Effector memory CD8-positive, alpha-beta T cell (primary cell): ENCODE data around the gene FILIP1L.
"Not testable (repeated sequence)": the region's sequence is repeated elsewhere in the genome, so short reads cannot be mapped to it uniquely, and the experiment has no call there.

Source experiments
- ATAC-seq: fragments of 150-1000 bp; cut with Tn5 transposase; replicated peaks from 2 replicates; pipeline ENCODE4 v1.10.0; 2021; ENCODE audit warnings: mild to moderate bottlenecking, moderate library complexity
- DNase-seq, 3 experiments: peaks; one replicate each; pipeline ENCODE4 v3.0.0; 2021
- H3K27ac Mint-ChIP-seq, 2 donors: one replicate each; pipeline ENCODE4 v1.8.0; 2022; ENCODE audit warnings: mild to moderate bottlenecking in 2 of 2, mixed read lengths in 2 of 2, moderate library complexity in 2 of 2
- H3K27me3 Mint-ChIP-seq, 2 donors: one replicate each; pipeline ENCODE4 v1.8.0; 2022; ENCODE audit warnings: mixed read lengths in 2 of 2
- H3K36me3 Mint-ChIP-seq: one replicate; pipeline ENCODE4 v1.8.0; 2022; ENCODE audit warnings: mild to moderate bottlenecking, moderate library complexity, mixed read lengths; ENCODE audit not compliant: insufficient read depth
- H3K4me1 Mint-ChIP-seq, 2 donors: one replicate each; pipeline ENCODE4 v1.8.0; 2022; ENCODE audit warnings: low read depth in 2 of 2, mixed read lengths in 2 of 2
- H3K4me3 Mint-ChIP-seq, 2 donors: one replicate each; pipeline ENCODE4 v1.8.0; 2022; ENCODE audit warnings: mild to moderate bottlenecking in 2 of 2, mixed read lengths in 2 of 2, moderate library complexity in 2 of 2
- H3K9me3 Mint-ChIP-seq, 2 donors: one replicate each; pipeline ENCODE4 v1.8.0; 2022; ENCODE audit warnings: mixed read lengths in 2 of 2

The FILIP1L gene

GRCh38 chr3:100069472-100069871 lies 44.8 kb downstream of the FILIP1L start:
- H3K27ac Mint-ChIP-seq: no peak overlapping the region
- no peak for DNase-seq
- ATAC-seq: no peak
- H3K9me3 Mint-ChIP-seq: no peaks in the 10 kb centered on the region
- no peaks in the 10 kb centered on the region for H3K27me3 Mint-ChIP-seq
- H3K36me3 Mint-ChIP-seq: no peaks in the 10 kb centered on the region
- H3K4me3 Mint-ChIP-seq: no peak overlapping the region
- H3K4me1 Mint-ChIP-seq: peaks cover 22 to 29% of the 10 kb centered on the region in 2 donors

GRCh38 chr3:100068826-100069225 lies 45.5 kb downstream of the FILIP1L start:
- DNase-seq: peak; percentile 60 to 65 (median 61)
- no peak overlapping the region for H3K4me3 Mint-ChIP-seq

GRCh38 chr3:100067589-100067988 lies 46.7 kb downstream of the FILIP1L start:
- Mint-ChIP-seq H3K27ac (no peak overlapping the region), H3K9me3 (no peaks in the 10 kb centered on the region), H3K27me3 (no peaks in the 10 kb centered on the region), H3K4me1 (peaks cover 8 to 13% of the 10 kb centered on the region in 2 donors), H3K36me3 (no peaks in the 10 kb centered on the region), H3K4me3 (no peak overlapping the region)
- ATAC-seq: no peak
- no peak for DNase-seq

More at GRCh38 chr3:100068826-100069225, 45.5 kb downstream of the FILIP1L start:
- Mint-ChIP-seq H3K4me1 (peaks cover 18 to 26% of the 10 kb centered on the region in 2 donors), H3K9me3 (no peaks in the 10 kb centered on the region), H3K27ac (no peak overlapping the region), H3K27me3 (no peaks in the 10 kb centered on the region), H3K36me3 (no peaks in the 10 kb centered on the region)
- ATAC-seq: peak; percentile 93

GRCh38 chr3:100063929-100064461 lies 50.3 kb downstream of the FILIP1L start:
- ATAC-seq (no peak), DNase-seq (no peak)
- Mint-ChIP-seq H3K27me3 (no peaks in the 10 kb centered on the region), H3K27ac (no peak overlapping the region), H3K4me1 (peaks cover 10 to 11% of the 10 kb centered on the region in 2 donors), H3K36me3 (no peaks in the 10 kb centered on the region), H3K9me3 (no peaks in the 10 kb centered on the region), H3K4me3 (no peak overlapping the region)

- no peak overlapping the region for H3K4me3 Mint-ChIP-seq
- H3K36me3 Mint-ChIP-seq: no peaks in the 10 kb centered on the region
- H3K4me1 Mint-ChIP-seq: peaks cover 7 to 9% of the 10 kb centered on the region in 2 donors
- H3K27ac Mint-ChIP-seq: no peak overlapping the region
- H3K27me3 Mint-ChIP-seq: no peaks in the 10 kb centered on the region
- ATAC-seq (no peak), DNase-seq (no peak)
- H3K9me3 Mint-ChIP-seq: no peaks in the 10 kb centered on the region
These were observed 51.6 kb downstream of the FILIP1L start for GRCh38 chr3:100062665-100063064.

- ATAC-seq (peak; percentile 84), DNase-seq (no peak)
- no peaks in the 10 kb centered on the region for H3K36me3 Mint-ChIP-seq
- H3K9me3 Mint-ChIP-seq: no peaks in the 10 kb centered on the region
- H3K4me1 Mint-ChIP-seq: peaks cover 7 to 9% of the 10 kb centered on the region in 2 donors
- no peaks in the 10 kb centered on the region for H3K27me3 Mint-ChIP-seq
- H3K27ac Mint-ChIP-seq: peak overlapping the region; percentile 39 to 63
- H3K4me3 Mint-ChIP-seq: peak overlapping the region in 1 of 2 donors; percentile 13
These were observed 53.4 kb downstream of the FILIP1L start for GRCh38 chr3:100060685-100061484.

- no peaks in the 10 kb centered on the region for H3K36me3 Mint-ChIP-seq
- no peaks in the 10 kb centered on the region for H3K9me3 Mint-ChIP-seq
- H3K27ac Mint-ChIP-seq: no peak overlapping the region
- H3K27me3 Mint-ChIP-seq: no peaks in the 10 kb centered on the region
- peaks cover 7 to 9% of the 10 kb centered on the region in 2 donors for H3K4me1 Mint-ChIP-seq
- ATAC-seq (no peak), DNase-seq (no peak)
- no peak overlapping the region for H3K4me3 Mint-ChIP-seq
These were observed 54.8 kb downstream of the FILIP1L start for GRCh38 chr3:100059472-100059871.

- H3K27ac Mint-ChIP-seq: no peak overlapping the region
- no peaks in the 10 kb centered on the region for H3K27me3 Mint-ChIP-seq
- H3K36me3 Mint-ChIP-seq: no peaks in the 10 kb centered on the region
- no peak overlapping the region for H3K4me3 Mint-ChIP-seq
- no peak for DNase-seq
- H3K9me3 Mint-ChIP-seq: no peaks in the 10 kb centered on the region
- ATAC-seq: no peak
- H3K4me1 Mint-ChIP-seq: peaks cover 7 to 9% of the 10 kb centered on the region in 2 donors
These were observed 56.4 kb downstream of the FILIP1L start for GRCh38 chr3:100057716-100058575.

- H3K4me3 Mint-ChIP-seq: no peak overlapping the region
- no peaks in the 10 kb centered on the region for H3K9me3 Mint-ChIP-seq
- H3K27ac Mint-ChIP-seq: no peak overlapping the region
- no peaks in the 10 kb centered on the region for H3K4me1 Mint-ChIP-seq
- no peaks in the 10 kb centered on the region for H3K36me3 Mint-ChIP-seq
- DNase-seq (no peak), ATAC-seq (no peak)
- no peaks in the 10 kb centered on the region for H3K27me3 Mint-ChIP-seq
These were observed 60.2 kb downstream of the FILIP1L start for GRCh38 chr3:100053951-100054620.

- not testable (repeated sequence) for H3K36me3 Mint-ChIP-seq, ATAC-seq, H3K4me1 Mint-ChIP-seq, H3K9me3 Mint-ChIP-seq, DNase-seq, H3K27ac Mint-ChIP-seq, H3K27me3 Mint-ChIP-seq, H3K4me3 Mint-ChIP-seq
These were observed 62.8 kb downstream of the FILIP1L start for GRCh38 chr3:100051513-100051912.

GRCh38 chr3:100048248-100048647 lies 66.1 kb downstream of the FILIP1L start:
- DNase-seq (no peak), ATAC-seq (no peak)
- H3K4me1 Mint-ChIP-seq: peaks cover 0 to 6% of the 10 kb centered on the region in 2 donors
- peak overlapping the region in 1 of 2 donors; percentile 42 for H3K4me3 Mint-ChIP-seq
- H3K27me3 Mint-ChIP-seq: no peaks in the 10 kb centered on the region
- H3K9me3 Mint-ChIP-seq: no peaks in the 10 kb centered on the region
- no peaks in the 10 kb centered on the region for H3K36me3 Mint-ChIP-seq
- H3K27ac Mint-ChIP-seq: no peak overlapping the region

- DNase-seq (no peak), ATAC-seq (peak; percentile 71)
- Mint-ChIP-seq H3K4me3 (peak overlapping the region in 1 of 2 donors; percentile 42), H3K9me3 (no peaks in the 10 kb centered on the region), H3K27me3 (no peaks in the 10 kb centered on the region), H3K36me3 (no peaks in the 10 kb centered on the region), H3K27ac (peak overlapping the region; percentile 54 to 65), H3K4me1 (peaks cover 0 to 6% of the 10 kb centered on the region in 2 donors)
These were observed 66.7 kb downstream of the FILIP1L start for GRCh38 chr3:100047455-100048141.
